OCI-LY7 (cell line): ENCODE measurements around the gene DSCAM. TPM values are rescaled to one million over a fixed set of nuclear protein-coding genes. Genes with fewer than 3 reads are reported as not detected.

Experiments used
- BruUV-seq: library from RNA; stranded (reverse); fragments of 400-500 nt; replicated peaks from 2 replicates; lab custom pipeline; 2021; lab: Mats Ljungman, UMichigan
- CTCF ChIA-PET: fragments of 300-600 bp; sonication (Branson Sonifier 250); formaldehyde crosslinking; loops from one replicate; lab custom pipeline; 2022; ENCODE audit warnings: antibody characterized with exemption; ENCODE audit not compliant: unreplicated experiment; lab: Charles Lee
- POLR2A ChIA-PET: fragments of 300-600 bp; sonication (Branson Sonifier 250); formaldehyde crosslinking; loops from one replicate; lab custom pipeline; 2022; ENCODE audit warnings: antibody characterized with exemption; lab: Charles Lee
- DNase-seq: peaks from one replicate; pipeline ENCODE4 v3.0.0-alpha.2; 2015; ENCODE audit warnings: low spot score
- H2AFZ ChIP-seq: fragments of 200-600 bp; sonication (generic), shearing (Covaris generic); 2 replicates; pipeline ENCODE4 v1.6.1; 2014; ENCODE audit warnings: mild to moderate bottlenecking, antibody characterized with exemption, low read length, moderate library complexity
- H3K27ac ChIP-seq: fragments of 200-600 bp; sonication (generic); 2 replicates; pipeline ENCODE4 v1.5.1; 2014; ENCODE audit warnings: mixed run types, low read depth, mild to moderate bottlenecking, moderate library complexity, low read length, inconsistent platforms; ENCODE audit not compliant: poor library complexity, severe bottlenecking
- H3K36me3 ChIP-seq: fragments of 200-600 bp; sonication (generic); 2 replicates; pipeline ENCODE4 v1.6.1; 2014; ENCODE audit warnings: mild to moderate bottlenecking, antibody characterized with exemption, low read length, moderate library complexity, mixed read lengths; ENCODE audit not compliant: insufficient read depth
- H3K4me1 ChIP-seq: fragments of 200-600 bp; sonication (generic); 2 replicates; pipeline ENCODE4 v1.5.1; 2014; ENCODE audit warnings: mild to moderate bottlenecking, low read length; ENCODE audit not compliant: insufficient read depth, poor library complexity, severe bottlenecking
- H3K4me2 ChIP-seq: fragments of 200-600 bp; sonication (generic); 2 replicates; pipeline ENCODE4 v1.6.1; 2014; ENCODE audit warnings: mild to moderate bottlenecking, low read length
- H3K4me3 ChIP-seq: fragments of 200-600 bp; sonication (generic); 2 replicates; pipeline ENCODE4 v1.5.1; 2014; ENCODE audit warnings: mild to moderate bottlenecking, low read depth, low read length; ENCODE audit not compliant: poor library complexity, severe bottlenecking
- H3K79me2 ChIP-seq: fragments of 200-600 bp; sonication (generic); 2 replicates; pipeline ENCODE4 v1.6.1; 2016; ENCODE audit warnings: low read depth, mild to moderate bottlenecking, low read length, moderate library complexity, mixed read lengths; ENCODE audit not compliant: insufficient read depth
- H3K9me2 ChIP-seq: fragments of 200-600 bp; sonication (generic); 2 replicates; pipeline ENCODE4 v1.6.1; 2016; ENCODE audit warnings: mild to moderate bottlenecking, low read length, mixed read lengths; ENCODE audit not compliant: insufficient read depth
- H3K9me3 ChIP-seq: fragments of 200-600 bp; sonication (generic); 2 replicates; pipeline ENCODE4 v1.6.1; 2014; ENCODE audit warnings: mild to moderate bottlenecking, mixed run types, low read length, mixed read lengths
- H4K20me1 ChIP-seq: fragments of 200-600 bp; sonication (generic); 2 replicates; pipeline ENCODE4 v1.6.1; 2014; ENCODE audit warnings: mild to moderate bottlenecking, antibody characterized with exemption, low read length, moderate library complexity, mixed read lengths; ENCODE audit not compliant: insufficient read depth
- CTCF ChIP-seq: fragments of 200-600 bp; sonication (generic); conservative IDR thresholded peaks from 2 replicates; pipeline ENCODE4 v1.5.1; 2014; ENCODE audit warnings: mild to moderate bottlenecking, antibody characterized with exemption, low read length, moderate library complexity, mixed read lengths
- EZH2phosphoT487 ChIP-seq: fragments of 200-600 bp; sonication (generic); IDR thresholded peaks from 2 replicates; pipeline ENCODE4 v1.6.1; 2018; ENCODE audit warnings: low read depth, borderline replicate concordance, mild to moderate bottlenecking, mixed run types, antibody characterized with exemption, low read length, moderate library complexity, mixed read lengths
- intact Hi-C: fragments of 100-400 bp; cut with micrococcal nuclease; formaldehyde crosslinking; loops from one replicate; pipeline ENCODE4 v1.10.0; 2022; ENCODE audit not compliant: unreplicated experiment
- total RNA-seq, 2 experiments: library from RNA; depleted of rRNA in 1 of 2; stranded (reverse); fragments of >200 nt in 1 of 2; shearing (Covaris generic) in 1 of 2; gene quantifications; 2 replicates each; pipeline ENCODE4 v1.2.3, GENCODE V29; 2014 to 2022

Gene DSCAM
- total RNA-seq, 2 experiments from 2014 or later: not detected

- TF ChIP-seq EZH2phosphoT487 (no peak), CTCF (no peak)
- H3K36me3 ChIP-seq: no peaks in the 10 kb centered on the region
- intact Hi-C loops: no loop called here
- H3K79me2 ChIP-seq: no peaks in the 10 kb centered on the region
- ChIA-PET CTCF (no interaction called here), POLR2A (no interaction called here)
- H4K20me1 ChIP-seq: no peaks in the 10 kb centered on the region
- H3K4me3 ChIP-seq: no peak overlapping the region
- H2AFZ ChIP-seq: no peak overlapping the region
- BruUV-seq: no TSS peak
- no peaks in the 10 kb centered on the region for H3K9me2 ChIP-seq
- no peak for DNase-seq
- no peaks in the 10 kb centered on the region for H3K9me3 ChIP-seq
- no peak overlapping the region for H3K4me2 ChIP-seq
- no peaks in the 10 kb centered on the region for H3K4me1 ChIP-seq
- no peak overlapping the region for H3K27ac ChIP-seq
These were observed 293.2 kb downstream of the DSCAM start for GRCh38 chr21:40553781-40554180.

GRCh38 chr21:40547906-40548513 lies 298.9 kb downstream of the DSCAM start:
- H3K9me2 ChIP-seq: no peaks in the 10 kb centered on the region
- TF ChIP-seq CTCF (no peak), EZH2phosphoT487 (no peak)
- BruUV-seq: no TSS peak
- POLR2A ChIA-PET: no interaction called here
- no peak for DNase-seq
- no peak overlapping the region for H3K27ac ChIP-seq
- intact Hi-C loops: no loop called here
- H3K79me2 ChIP-seq: no peaks in the 10 kb centered on the region
- H3K4me2 ChIP-seq: no peak overlapping the region
- H2AFZ ChIP-seq: no peak overlapping the region
- H3K4me3 ChIP-seq: no peak overlapping the region
- H3K9me3 ChIP-seq: no peaks in the 10 kb centered on the region
- CTCF ChIA-PET: no interaction called here
- H4K20me1 ChIP-seq: no peaks in the 10 kb centered on the region
- no peaks in the 10 kb centered on the region for H3K4me1 ChIP-seq
- H3K36me3 ChIP-seq: no peaks in the 10 kb centered on the region

GRCh38 chr21:40546647-40547046 lies 300.3 kb downstream of the DSCAM start:
- Histone ChIP-seq H3K4me1 (no peaks in the 10 kb centered on the region), H2AFZ (no peak overlapping the region), H3K27ac (no peak overlapping the region), H4K20me1 (no peaks in the 10 kb centered on the region), H3K9me3 (no peaks in the 10 kb centered on the region), H3K9me2 (no peaks in the 10 kb centered on the region), H3K79me2 (no peaks in the 10 kb centered on the region), H3K36me3 (no peaks in the 10 kb centered on the region), H3K4me2 (no peak overlapping the region), H3K4me3 (no peak overlapping the region)
- no peak for DNase-seq
- POLR2A ChIA-PET: no interaction called here
- CTCF ChIA-PET: no interaction called here
- no TSS peak for BruUV-seq
- intact Hi-C loops: no loop called here
- TF ChIP-seq EZH2phosphoT487 (no peak), CTCF (no peak)
